ENCODE measurements around the gene ABHD2. TPM values are rescaled to one million over a fixed set of nuclear protein-coding genes. Genes with fewer than 3 reads are reported as not detected.

ABHD2 gene
- total RNA-seq, 1 experiment from 2014 or later = 15.6 TPM

- Histone ChIP-seq H2AFZ (ENCODE audit: low read length) (no peak overlapping the region), H3K23me2 (ENCODE audit: insufficient read length, low read depth, low read length, poor library complexity, severe bottlenecking) (no peaks in the 10 kb centered on the region), H2AK5ac (ENCODE audit: insufficient read length, low read length) (no peak overlapping the region), H4K8ac (replicated peaks; ENCODE audit: insufficient read length, low read depth, low read length) (no peak overlapping the region), H2BK12ac (ENCODE audit: insufficient read length, low read depth, low read length) (no peak overlapping the region), H3K56ac (ENCODE audit: insufficient read length, low read depth, low read length) (no peak overlapping the region), H2BK5ac (ENCODE audit: insufficient read length, low read length) (no peak overlapping the region), H3K18ac (ENCODE audit: insufficient read length, low read depth, low read length) (no peak overlapping the region), H3K23ac (ENCODE audit: insufficient read length, low read depth, low read length) (no peak overlapping the region), H3K4me1 (ENCODE audit: insufficient read depth, low read length) (no peaks in the 10 kb centered on the region), H2BK120ac (ENCODE audit: low read depth, low read length, poor library complexity, severe bottlenecking) (no peak overlapping the region), H3T11ph (ENCODE audit: low read length) (no peak overlapping the region), H4K91ac (ENCODE audit: insufficient read length, low read depth, low read length) (no peak overlapping the region), H2BK20ac (ENCODE audit: low read depth, low read length, poor library complexity, severe bottlenecking) (no peak overlapping the region), H3K27me3 (ENCODE audit: insufficient read depth, low read length) (no peaks in the 10 kb centered on the region), H3K4me2 (ENCODE audit: insufficient read depth, insufficient read length, low read length) (no peak overlapping the region), H3K9me3 (ENCODE audit: control insufficient read depth, low read depth, low read length) (no peaks in the 10 kb centered on the region), H3K14ac (ENCODE audit: insufficient read depth, low read length) (no peak overlapping the region), H3K79me1 (ENCODE audit: insufficient read depth, low read depth, low read length, poor library complexity, severe bottlenecking) (no peaks in the 10 kb centered on the region), H3K4ac (ENCODE audit: low read depth, low read length) (no peak overlapping the region), H3K27ac (ENCODE audit: insufficient read length, low read depth, low read length) (no peak overlapping the region), H4K20me1 (ENCODE audit: control insufficient read depth, insufficient read depth, insufficient read length) (no peaks in the 10 kb centered on the region), H3K79me2 (ENCODE audit: insufficient read depth, low read length) (no peaks in the 10 kb centered on the region), H2BK15ac (ENCODE audit: low read depth, low read length) (no peak overlapping the region), H4K5ac (ENCODE audit: insufficient read length, low read depth, low read length) (no peak overlapping the region), H3K9ac (ENCODE audit: extremely low read depth, insufficient read length, low read length) (no peak overlapping the region)
- Mint-ChIP-seq H3K4me1 (peaks cover 5 to 6% of the 10 kb centered on the region in 2 experiments), H3K27me3 (ENCODE audit: low read depth) (no peaks in the 10 kb centered on the region; the same call in 1 of the 2 replicates), H3K9me3 (no peaks in the 10 kb centered on the region), H3K4me3 (no peak overlapping the region), H3K27ac (no peak overlapping the region), H3K36me3 (ENCODE audit: insufficient read depth in 1 of 3, low read depth in 3 of 3) (0 out of 7 replicates have a peak, but pooled peaks cover 0 to 3% (median 0%) of the 10 kb centered on the region in 3 experiments)
- TF ChIP-seq, protein P1, sequence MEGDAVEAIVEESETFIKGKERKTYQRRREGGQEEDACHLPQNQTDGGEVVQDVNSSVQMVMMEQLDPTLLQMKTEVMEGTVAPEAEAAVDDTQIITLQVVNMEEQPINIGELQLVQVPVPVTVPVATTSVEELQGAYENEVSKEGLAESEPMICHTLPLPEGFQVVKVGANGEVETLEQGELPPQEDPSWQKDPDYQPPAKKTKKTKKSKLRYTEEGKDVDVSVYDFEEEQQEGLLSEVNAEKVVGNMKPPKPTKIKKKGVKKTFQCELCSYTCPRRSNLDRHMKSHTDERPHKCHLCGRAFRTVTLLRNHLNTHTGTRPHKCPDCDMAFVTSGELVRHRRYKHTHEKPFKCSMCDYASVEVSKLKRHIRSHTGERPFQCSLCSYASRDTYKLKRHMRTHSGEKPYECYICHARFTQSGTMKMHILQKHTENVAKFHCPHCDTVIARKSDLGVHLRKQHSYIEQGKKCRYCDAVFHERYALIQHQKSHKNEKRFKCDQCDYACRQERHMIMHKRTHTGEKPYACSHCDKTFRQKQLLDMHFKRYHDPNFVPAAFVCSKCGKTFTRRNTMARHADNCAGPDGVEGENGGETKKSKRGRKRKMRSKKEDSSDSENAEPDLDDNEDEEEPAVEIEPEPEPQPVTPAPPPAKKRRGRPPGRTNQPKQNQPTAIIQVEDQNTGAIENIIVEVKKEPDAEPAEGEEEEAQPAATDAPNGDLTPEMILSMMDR (conservative IDR thresholded peaks at IDR 0.05) = no peak
- WGBS (ENCODE audit: extremely low coverage, insufficient read length, low lambda C conversion rate) = no CpG with 5 or more reads among the region's 5 CpGs
- no peak for DNase-seq
Observed at GRCh38 chr15:89058876-89059405, 29.3 kb upstream of the ABHD2 start.
